ENCODE data around the gene DISC1. TPM values are rescaled to one million over a fixed set of nuclear protein-coding genes. Genes with fewer than 3 reads are reported as not detected.

The DISC1 gene
- total RNA-seq, 2 donors from 2014 or later = 8.0 to 9.4 TPM

- Mint-ChIP-seq H3K36me3 (ENCODE audit: low read depth) (no peaks in the 10 kb centered on the region), H3K27me3 (ENCODE audit: insufficient read depth) (peaks cover 9% of the 10 kb centered on the region), H3K4me1 (peaks cover 21% of the 10 kb centered on the region), H3K27ac (no peak overlapping the region), H3K9me3 (peaks cover 18% of the 10 kb centered on the region), H3K4me3 (no peak overlapping the region)
- no peak for DNase-seq
- TF ChIP-seq CTCF (conservative IDR thresholded peaks at IDR 0.05) = no peak
- no peak overlapping the region for H3K4me3 ChIP-seq (ENCODE audit: low read length)
- WGBS, 2 experiments (ENCODE audit: insufficient coverage in 1 of 2, insufficient read length in 1 of 2) = 88 to 95% methylated on average over 2 to 3 of the region's 3 CpGs
- no peaks in the 10 kb centered on the region for H3K36me3 ChIP-seq (ENCODE audit: control insufficient read depth, insufficient read depth, low read length)
- peaks cover 5% of the 10 kb centered on the region for H3K27me3 ChIP-seq (ENCODE audit: control insufficient read depth, insufficient read depth, low read length, poor library complexity, severe bottlenecking)
- H3K9ac ChIP-seq (ENCODE audit: extremely low read depth, low read length, poor library complexity, severe bottlenecking) = no peak overlapping the region
- H3K4me1 ChIP-seq (ENCODE audit: control insufficient read depth, insufficient read depth, low read length) = peaks cover 12% of the 10 kb centered on the region
- peaks cover 8% of the 10 kb centered on the region for H3K9me3 ChIP-seq (ENCODE audit: control insufficient read depth, low read length)
- H3K27ac ChIP-seq (ENCODE audit: low read depth, low read length) = no peak overlapping the region
Observed at GRCh38 chr1:232066521-232066920, 439.9 kb downstream of the DISC1 start.

GRCh38 chr1:232074265-232074664, 447.7 kb downstream of the DISC1 start:
- Mint-ChIP-seq H3K4me3 (no peak overlapping the region), H3K9me3 (peaks cover 10% of the 10 kb centered on the region), H3K27me3 (ENCODE audit: insufficient read depth) (peaks cover 3% of the 10 kb centered on the region), H3K27ac (no peak overlapping the region), H3K36me3 (ENCODE audit: low read depth) (no peaks in the 10 kb centered on the region), H3K4me1 (peaks cover 3% of the 10 kb centered on the region)
- no peak overlapping the region for H3K27ac ChIP-seq (ENCODE audit: low read depth, low read length)
- no peak for TF ChIP-seq CTCF (conservative IDR thresholded peaks at IDR 0.05)
- WGBS, 2 experiments (ENCODE audit: insufficient coverage in 1 of 2, insufficient read length in 1 of 2) = 100% methylated on average over 1 of the region's 1 CpG; no CpG with 5 or more reads in 1 of the 2 experiments
- H3K9me3 ChIP-seq (ENCODE audit: control insufficient read depth, low read length) = no peaks in the 10 kb centered on the region
- no peak for DNase-seq
- no peaks in the 10 kb centered on the region for H3K4me1 ChIP-seq (ENCODE audit: control insufficient read depth, insufficient read depth, low read length)
- H3K4me3 ChIP-seq (ENCODE audit: low read length) = no peak overlapping the region
- H3K36me3 ChIP-seq (ENCODE audit: control insufficient read depth, insufficient read depth, low read length) = no peaks in the 10 kb centered on the region
- no peak overlapping the region for H3K9ac ChIP-seq (ENCODE audit: extremely low read depth, low read length, poor library complexity, severe bottlenecking)
- no peaks in the 10 kb centered on the region for H3K27me3 ChIP-seq (ENCODE audit: control insufficient read depth, insufficient read depth, low read length, poor library complexity, severe bottlenecking)

GRCh38 chr1:232077809-232078208, 451.2 kb downstream of the DISC1 start:
- no peak overlapping the region for H3K27ac Mint-ChIP-seq
- no peak overlapping the region for H3K4me3 Mint-ChIP-seq
- no peaks in the 10 kb centered on the region for H3K4me1 Mint-ChIP-seq
- Histone ChIP-seq H3K4me3 (ENCODE audit: low read length) (no peak overlapping the region), H3K36me3 (ENCODE audit: control insufficient read depth, insufficient read depth, low read length) (no peaks in the 10 kb centered on the region), H3K9me3 (ENCODE audit: control insufficient read depth, low read length) (no peaks in the 10 kb centered on the region), H3K9ac (ENCODE audit: extremely low read depth, low read length, poor library complexity, severe bottlenecking) (no peak overlapping the region), H3K27me3 (ENCODE audit: control insufficient read depth, insufficient read depth, low read length, poor library complexity, severe bottlenecking) (no peaks in the 10 kb centered on the region), H3K27ac (ENCODE audit: low read depth, low read length) (no peak overlapping the region), H3K4me1 (ENCODE audit: control insufficient read depth, insufficient read depth, low read length) (no peaks in the 10 kb centered on the region)
- no peaks in the 10 kb centered on the region for H3K36me3 Mint-ChIP-seq (ENCODE audit: low read depth)
- peaks cover 9% of the 10 kb centered on the region for H3K9me3 Mint-ChIP-seq
- DNase-seq = no peak
- no peak for TF ChIP-seq CTCF (conservative IDR thresholded peaks at IDR 0.05)
- H3K27me3 Mint-ChIP-seq (ENCODE audit: insufficient read depth) = peaks cover 20% of the 10 kb centered on the region
- 83% methylated on average over 1 of the region's 1 CpG; no CpG with 5 or more reads in 1 of the 2 experiments for WGBS, 2 experiments (ENCODE audit: insufficient coverage in 1 of 2, insufficient read length in 1 of 2)
